Colonic mucosa (tissue), 4 donors: ENCODE measurements around the gene LRRC1. TPM values are rescaled to one million over a fixed set of nuclear protein-coding genes. Genes with fewer than 3 reads are reported as not detected.

ENCODE experiments used
- DNase-seq: peaks from one replicate; pipeline ENCODE4 v3.0.0-alpha.2; 2020
- H3K27ac ChIP-seq: fragments of 200-600 bp; one replicate; pipeline ENCODE4 v1.8.0; 2021
- H3K27me3 ChIP-seq: fragments of 200-600 bp; one replicate; pipeline ENCODE4 v1.8.0; 2021
- H3K36me3 ChIP-seq: fragments of 200-600 bp; one replicate; pipeline ENCODE4 v1.8.0; 2021
- H3K4me1 ChIP-seq: fragments of 200-600 bp; one replicate; pipeline ENCODE4 v1.8.0; 2021; ENCODE audit warnings: mild to moderate bottlenecking
- H3K4me3 ChIP-seq: fragments of 200-600 bp; one replicate; pipeline ENCODE4 v1.8.0; 2021
- H3K9ac ChIP-seq, 2 donors: one replicate each; pipeline ENCODE4 v1.7.0; 2013; ENCODE audit warnings: control low read depth in 2 of 2, low read depth in 2 of 2, low read length in 2 of 2
- H3K9me3 ChIP-seq: fragments of 200-600 bp; one replicate; pipeline ENCODE4 v1.8.0; 2021
- CTCF ChIP-seq: fragments of 200-600 bp; IDR thresholded peaks from one replicate; pipeline ENCODE4 v1.8.0; 2022; ENCODE audit warnings: antibody characterized with exemption, mild to moderate bottlenecking
- intact Hi-C: fragments of 100-400 bp; cut with DNase I; formaldehyde crosslinking; loops from one replicate; pipeline ENCODE4 v1.14.1; 2022
- total RNA-seq, 2 donors: library from RNA; stranded (reverse); fragmentation: NEBNext Ultra II Directional in 1 of 2; extraction: Animal tissue kit (Norgen Biotek cat#: 25700) in 1 of 2; gene quantifications; one replicate each; pipeline ENCODE4 v1.2.1, GENCODE V29; 2021
- donor health status: healthy.
- donor health status: DM: no; HTN: no; CAD: no.
- donor health status: DM: no; HTN: no; CAD: no.

Gene LRRC1
- total RNA-seq, 2 donors from 2014 or later, result 49.6 to 72.9 TPM

- H3K4me3 ChIP-seq, result no peak overlapping the region
- no peak overlapping the region for H3K9ac ChIP-seq
- peaks cover 13% of the 10 kb centered on the region for H3K4me1 ChIP-seq
- H3K9me3 ChIP-seq, result no peaks in the 10 kb centered on the region
- no peaks in the 10 kb centered on the region for H3K36me3 ChIP-seq
- no peaks in the 10 kb centered on the region for H3K27me3 ChIP-seq
- no peak for DNase-seq
- intact Hi-C loops, result loop anchor here (10.0 kb wide), 1 partner anchor 134 kb away; the partner anchor contains the start of gene LRRC1
- no peak overlapping the region for H3K27ac ChIP-seq
- no peak for TF ChIP-seq CTCF
Measured at GRCh38 chr6:53928641-53929040, 133.8 kb downstream of the LRRC1 start.

GRCh38 chr6:53929041-53929820, 134.4 kb downstream of the LRRC1 start:
- no peak overlapping the region for H3K9ac ChIP-seq
- intact Hi-C loops, result loop anchor here (10.0 kb wide), 1 partner anchor 134 kb away; the partner anchor contains the start of gene LRRC1

GRCh38 chr6:53929821-53930120, 135.0 kb downstream of the LRRC1 start:
- Histone ChIP-seq H3K4me1 (peaks cover 13% of the 10 kb centered on the region), H3K36me3 (no peaks in the 10 kb centered on the region), H3K4me3 (no peak overlapping the region), H3K9me3 (no peaks in the 10 kb centered on the region), H3K9ac (no peak overlapping the region), H3K27me3 (no peaks in the 10 kb centered on the region), H3K27ac (no peak overlapping the region)
- intact Hi-C loops, result loop anchor here (10.0 kb wide), 1 partner anchor 135 kb away; the partner anchor contains the start of gene LRRC1
- no peak for DNase-seq
- no peak for TF ChIP-seq CTCF

More at GRCh38 chr6:53929041-53929820, 134.4 kb downstream of the LRRC1 start:
- no peak overlapping the region for H3K27ac ChIP-seq
- H3K27me3 ChIP-seq, result no peaks in the 10 kb centered on the region
- no peak for DNase-seq
- peaks cover 13% of the 10 kb centered on the region for H3K4me1 ChIP-seq
- H3K4me3 ChIP-seq, result no peak overlapping the region
- no peaks in the 10 kb centered on the region for H3K9me3 ChIP-seq
- no peak for TF ChIP-seq CTCF
- no peaks in the 10 kb centered on the region for H3K36me3 ChIP-seq

GRCh38 chr6:53930330-53930729, 135.5 kb downstream of the LRRC1 start:
- no peak overlapping the region for H3K4me3 ChIP-seq
- no peaks in the 10 kb centered on the region for H3K27me3 ChIP-seq
- intact Hi-C loops, result no loop called here
- H3K36me3 ChIP-seq, result no peaks in the 10 kb centered on the region
- TF ChIP-seq CTCF, result no peak
- H3K27ac ChIP-seq, result no peak overlapping the region
- H3K4me1 ChIP-seq, result peaks cover 13% of the 10 kb centered on the region
- H3K9me3 ChIP-seq, result no peaks in the 10 kb centered on the region
- no peak overlapping the region for H3K9ac ChIP-seq
- DNase-seq, result no peak

GRCh38 chr6:53931086-53931485, 136.3 kb downstream of the LRRC1 start:
- Histone ChIP-seq H3K9ac (no peak overlapping the region), H3K9me3 (no peaks in the 10 kb centered on the region), H3K36me3 (no peaks in the 10 kb centered on the region), H3K27ac (no peak overlapping the region), H3K4me3 (no peak overlapping the region), H3K4me1 (peaks cover 8% of the 10 kb centered on the region), H3K27me3 (no peaks in the 10 kb centered on the region)
- DNase-seq, result no peak
- intact Hi-C loops, result no loop called here
- TF ChIP-seq CTCF, result no peak
